ENCODE results near the gene NR4A1.
"Not testable (repeated sequence)": the region's sequence is repeated elsewhere in the genome, so short reads cannot be mapped to it uniquely, and the experiment has no call there.

The NR4A1 gene

GRCh38 chr12:52087961-52088820 lies 36.9 kb downstream of the NR4A1 start:
- H3K4me3 ChIP-seq (ENCODE audit: low read length), result no peak overlapping the region

DNA sequence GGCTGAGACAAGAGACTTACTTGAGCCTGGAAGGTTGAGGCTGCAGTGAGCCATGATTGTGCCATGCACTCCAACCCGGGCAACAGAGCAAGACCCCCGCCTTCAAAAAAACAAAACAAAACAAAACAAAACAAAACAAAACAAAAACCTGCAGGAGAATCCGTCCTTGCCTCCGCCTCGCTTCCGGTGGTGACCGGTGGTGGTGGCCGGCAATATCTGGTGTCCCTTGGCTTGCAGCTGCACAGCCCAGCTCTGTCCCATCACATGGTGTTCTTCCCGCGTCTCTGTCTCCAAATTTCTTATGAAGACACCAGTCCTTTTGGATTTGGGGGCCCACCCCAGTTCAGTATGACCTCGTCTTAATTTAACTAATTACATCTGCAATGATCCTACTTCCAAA lies 38.2 kb downstream of the NR4A1 start:
- Histone ChIP-seq H3K9me3 (ENCODE audit: insufficient read depth, low read depth, low read length) (no peaks in the 10 kb centered on the region), H3K27me3 (ENCODE audit: insufficient read depth, low read length) (no peaks in the 10 kb centered on the region), H3K4me1 (ENCODE audit: insufficient read depth, low read length) (no peaks in the 10 kb centered on the region), H3K4me3 (ENCODE audit: low read length) (no peak overlapping the region), H3K36me3 (ENCODE audit: insufficient read depth, low read depth, low read length) (no peaks in the 10 kb centered on the region), H3K27ac (ENCODE audit: low read length) (no peak overlapping the region), H3K9ac (ENCODE audit: low read depth, low read length) (no peak overlapping the region)

More at GRCh38 chr12:52087961-52088820, 36.9 kb downstream of the NR4A1 start:
- Histone ChIP-seq H3K9me3 (ENCODE audit: insufficient read depth, low read depth, low read length) (no peaks in the 10 kb centered on the region), H3K9ac (ENCODE audit: low read depth, low read length) (no peak overlapping the region), H3K36me3 (ENCODE audit: insufficient read depth, low read depth, low read length) (no peaks in the 10 kb centered on the region), H3K27ac (ENCODE audit: low read length) (no peak overlapping the region), H3K4me1 (ENCODE audit: insufficient read depth, low read length) (no peaks in the 10 kb centered on the region), H3K27me3 (ENCODE audit: insufficient read depth, low read length) (no peaks in the 10 kb centered on the region)

GRCh38 chr12:52090291-52090690 lies 39.0 kb downstream of the NR4A1 start:
- Histone ChIP-seq H3K27ac (ENCODE audit: low read length) (no peak overlapping the region), H3K9ac (ENCODE audit: low read depth, low read length) (no peak overlapping the region), H3K4me1 (ENCODE audit: insufficient read depth, low read length) (no peaks in the 10 kb centered on the region), H3K9me3 (ENCODE audit: insufficient read depth, low read depth, low read length) (no peaks in the 10 kb centered on the region), H3K4me3 (ENCODE audit: low read length) (no peak overlapping the region), H3K27me3 (ENCODE audit: insufficient read depth, low read length) (no peaks in the 10 kb centered on the region), H3K36me3 (ENCODE audit: insufficient read depth, low read depth, low read length) (no peaks in the 10 kb centered on the region)

- Histone ChIP-seq H3K9me3 (ENCODE audit: insufficient read depth, low read depth, low read length) (no peaks in the 10 kb centered on the region), H3K9ac (ENCODE audit: low read depth, low read length) (no peak overlapping the region), H3K4me1 (ENCODE audit: insufficient read depth, low read length) (no peaks in the 10 kb centered on the region), H3K27me3 (ENCODE audit: insufficient read depth, low read length) (no peaks in the 10 kb centered on the region), H3K27ac (ENCODE audit: low read length) (no peak overlapping the region), H3K4me3 (ENCODE audit: low read length) (no peak overlapping the region), H3K36me3 (ENCODE audit: insufficient read depth, low read depth, low read length) (no peaks in the 10 kb centered on the region)
Measured at GRCh38 chr12:52091061-52091460, 39.8 kb downstream of the NR4A1 start.

DNA sequence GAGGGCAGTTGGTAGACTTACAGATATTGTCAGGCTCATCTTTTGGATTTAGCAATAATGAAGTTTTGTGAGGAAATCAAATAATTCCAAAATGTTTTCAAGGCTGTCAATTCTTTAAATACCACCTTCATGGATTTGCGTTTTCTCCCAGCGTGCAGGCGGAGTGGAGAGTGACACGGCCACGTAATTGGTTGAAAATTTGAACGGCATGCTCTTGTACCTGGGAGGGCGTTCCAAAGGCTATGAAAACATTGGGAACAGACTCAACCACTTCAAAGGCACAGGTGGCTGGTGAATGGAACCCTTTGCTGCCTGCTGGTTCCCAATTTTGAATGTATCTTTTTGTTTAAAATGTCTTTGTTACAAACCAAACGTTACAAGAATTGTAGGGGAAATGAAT lies 40.6 kb downstream of the NR4A1 start:
- H3K9me3 ChIP-seq (ENCODE audit: insufficient read depth, low read depth, low read length), result no peaks in the 10 kb centered on the region
- H3K4me3 ChIP-seq (ENCODE audit: low read length), result no peak overlapping the region
- H3K4me1 ChIP-seq (ENCODE audit: insufficient read depth, low read length), result no peaks in the 10 kb centered on the region
- no peaks in the 10 kb centered on the region for H3K36me3 ChIP-seq (ENCODE audit: insufficient read depth, low read depth, low read length)
- H3K27ac ChIP-seq (ENCODE audit: low read length), result no peak overlapping the region
- H3K27me3 ChIP-seq (ENCODE audit: insufficient read depth, low read length), result no peaks in the 10 kb centered on the region; the same call in 1 of the 2 replicates
- no peak overlapping the region for H3K9ac ChIP-seq (ENCODE audit: low read depth, low read length)

DNA sequence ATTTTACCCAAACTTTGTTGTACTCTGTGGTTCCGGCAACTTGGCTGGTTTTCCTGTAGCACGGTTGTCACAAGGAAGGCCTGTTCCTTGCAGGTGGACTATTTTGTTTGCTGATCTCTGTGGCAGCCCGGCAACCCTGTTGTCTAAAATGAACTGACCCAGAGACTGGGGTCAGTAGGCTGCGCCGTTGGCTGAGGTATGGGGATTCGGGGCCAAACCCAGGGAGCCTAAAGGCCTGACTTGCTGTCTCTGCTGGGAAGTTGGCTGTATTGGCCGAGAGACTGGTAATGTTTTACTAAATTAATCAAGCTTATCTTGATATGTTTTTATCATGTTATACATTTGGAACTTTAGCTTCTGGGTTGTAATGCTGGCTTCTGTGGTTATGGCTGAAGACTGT lies 42.1 kb downstream of the NR4A1 start:
- no peak overlapping the region for H3K9ac ChIP-seq (ENCODE audit: low read depth, low read length)
- no peaks in the 10 kb centered on the region; the same call in 1 of the 2 replicates for H3K27me3 ChIP-seq (ENCODE audit: insufficient read depth, low read length)
- H3K36me3 ChIP-seq (ENCODE audit: insufficient read depth, low read depth, low read length), result no peaks in the 10 kb centered on the region
- H3K9me3 ChIP-seq (ENCODE audit: insufficient read depth, low read depth, low read length), result no peaks in the 10 kb centered on the region
- H3K4me3 ChIP-seq (ENCODE audit: low read length), result no peak overlapping the region
- no peaks in the 10 kb centered on the region for H3K4me1 ChIP-seq (ENCODE audit: insufficient read depth, low read length)
- no peak overlapping the region for H3K27ac ChIP-seq (ENCODE audit: low read length)

DNA sequence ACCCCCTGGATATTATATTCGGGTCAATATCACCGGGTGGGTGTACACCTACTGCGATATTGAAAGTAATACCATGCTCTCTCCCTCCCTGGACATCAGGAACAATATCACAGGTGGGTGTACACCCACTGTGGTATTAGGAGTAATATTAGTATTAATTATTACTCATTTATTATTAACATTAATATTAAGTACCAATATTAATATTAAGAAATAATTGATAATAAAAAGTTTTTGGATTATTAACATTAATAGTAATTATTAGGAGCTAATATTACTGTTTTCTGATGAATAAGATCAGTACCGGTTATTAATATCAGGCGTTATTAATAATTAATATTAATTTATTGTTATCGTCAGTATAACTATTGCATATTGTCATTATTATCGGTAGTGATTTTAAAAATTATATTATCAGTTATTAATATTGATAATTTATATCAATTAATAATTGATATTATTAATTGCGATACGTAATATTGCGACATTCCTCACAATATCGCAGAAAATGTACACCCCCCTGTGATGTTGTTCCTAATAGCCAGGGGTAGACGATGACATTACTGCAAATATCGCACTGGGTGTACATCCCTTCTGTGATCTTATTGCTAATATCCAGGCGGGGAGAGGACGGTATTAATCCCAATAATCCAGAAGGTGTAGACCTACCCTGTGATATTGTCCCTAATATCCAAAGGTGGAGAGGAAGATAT lies 45.2 kb downstream of the NR4A1 start:
- Histone ChIP-seq H3K9me3 (ENCODE audit: insufficient read depth, low read depth, low read length) (no peaks in the 10 kb centered on the region), H3K4me1 (ENCODE audit: insufficient read depth, low read length) (no peaks in the 10 kb centered on the region), H3K27ac (ENCODE audit: low read length) (no peak overlapping the region), H3K36me3 (ENCODE audit: insufficient read depth, low read depth, low read length) (no peaks in the 10 kb centered on the region), H3K9ac (ENCODE audit: low read depth, low read length) (no peak overlapping the region), H3K27me3 (ENCODE audit: insufficient read depth, low read length) (peaks cover 7% of the 10 kb centered on the region; the same call in 1 of the 2 replicates), H3K4me3 (ENCODE audit: low read length) (no peak overlapping the region)

- no peak overlapping the region for H3K9ac ChIP-seq (ENCODE audit: low read depth, low read length)
- peaks cover 7% of the 10 kb centered on the region; the same call in 1 of the 2 replicates for H3K27me3 ChIP-seq (ENCODE audit: insufficient read depth, low read length)
- no peak overlapping the region for H3K27ac ChIP-seq (ENCODE audit: low read length)
- H3K9me3 ChIP-seq (ENCODE audit: insufficient read depth, low read depth, low read length), result no peaks in the 10 kb centered on the region
- no peak overlapping the region for H3K4me3 ChIP-seq (ENCODE audit: low read length)
- no peaks in the 10 kb centered on the region for H3K36me3 ChIP-seq (ENCODE audit: insufficient read depth, low read depth, low read length)
- no peaks in the 10 kb centered on the region for H3K4me1 ChIP-seq (ENCODE audit: insufficient read depth, low read length)
Measured at GRCh38 chr12:52097045-52097666, 45.9 kb downstream of the NR4A1 start.

DNA sequence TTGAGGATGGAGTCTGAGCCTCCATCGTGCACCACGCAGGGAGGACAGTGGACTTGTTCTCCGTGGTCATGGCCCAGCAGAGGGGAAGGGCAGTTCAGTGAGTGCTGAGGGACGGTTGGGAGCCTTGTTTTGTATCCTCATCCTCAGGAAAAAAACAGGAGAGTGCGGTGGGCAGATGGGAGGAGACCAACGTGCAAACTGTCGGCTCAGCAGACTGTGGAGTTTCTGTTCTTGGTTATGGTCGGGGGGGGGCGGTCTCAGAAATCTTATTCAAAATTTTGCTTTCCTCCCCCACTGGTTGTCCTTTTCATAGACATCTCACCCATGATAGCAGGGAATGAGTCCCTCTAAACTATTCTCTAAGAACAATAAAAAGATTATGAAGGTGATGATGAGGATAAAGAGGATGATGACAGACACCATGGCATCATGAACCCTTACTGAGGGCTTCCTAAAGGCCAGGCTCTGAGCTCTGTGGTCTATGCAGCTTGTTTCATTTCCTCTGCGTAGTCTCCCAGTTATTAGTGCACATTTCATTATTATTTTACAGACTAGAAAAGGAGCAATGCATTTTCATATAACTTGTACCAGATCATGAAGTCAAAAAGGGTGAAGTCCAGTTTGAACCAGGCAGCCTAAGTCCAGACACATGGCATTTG lies 53.3 kb downstream of the NR4A1 start:
- H3K36me3 ChIP-seq (ENCODE audit: insufficient read depth, low read depth, low read length); H3K9ac ChIP-seq (ENCODE audit: low read depth, low read length); H3K9me3 ChIP-seq (ENCODE audit: insufficient read depth, low read depth, low read length); H3K27me3 ChIP-seq (ENCODE audit: insufficient read depth, low read length); H3K4me3 ChIP-seq (ENCODE audit: low read length); H3K4me1 ChIP-seq (ENCODE audit: insufficient read depth, low read length); H3K27ac ChIP-seq (ENCODE audit: low read length): not testable (repeated sequence)
